Adipocyte (in vitro differentiated cells): Measurements from ENCODE around the gene AKAP4.

ENCODE experiments used
- DNase-seq: peaks from one replicate; pipeline ENCODE4 v3.0.0-alpha.2; 2015; ENCODE audit warnings: low read depth
- H3K27me3 ChIP-seq: replicated peaks from 2 replicates; pipeline ENCODE4 v1.7.0; 2013; ENCODE audit warnings: mild to moderate bottlenecking, low read length, moderate library complexity; ENCODE audit not compliant: control insufficient read depth, insufficient read depth
- H3K36me3 ChIP-seq: 2 replicates; pipeline ENCODE4 v1.7.0; 2013; ENCODE audit warnings: low read length, mild to moderate bottlenecking, moderate library complexity; ENCODE audit not compliant: control insufficient read depth, insufficient read depth, severe bottlenecking
- H3K4me1 ChIP-seq: 2 replicates; pipeline ENCODE4 v1.7.0; 2013; ENCODE audit warnings: mild to moderate bottlenecking, low read length, moderate library complexity; ENCODE audit not compliant: control insufficient read depth, insufficient read depth
- H3K4me3 ChIP-seq: 2 replicates; pipeline ENCODE4 v1.7.0; 2013; ENCODE audit warnings: mild to moderate bottlenecking, low read length, moderate library complexity
- H3K9ac ChIP-seq: 2 replicates; pipeline ENCODE4 v1.7.0; 2013; ENCODE audit warnings: mild to moderate bottlenecking, low read length, moderate library complexity
- H3K9me3 ChIP-seq: 2 replicates; pipeline ENCODE4 v1.7.0; 2013; ENCODE audit warnings: mild to moderate bottlenecking, low read length, moderate library complexity; ENCODE audit not compliant: control insufficient read depth

Gene AKAP4

GRCh38 chrX:50168241-50168687, 32.5 kb downstream of the AKAP4 start:
- peaks cover 36% of the 10 kb centered on the region for H3K27me3 ChIP-seq
- peaks cover 3% of the 10 kb centered on the region for H3K9me3 ChIP-seq
- no peak for DNase-seq
- no peaks in the 10 kb centered on the region for H3K4me1 ChIP-seq
- H3K4me3 ChIP-seq, result no peak overlapping the region
- H3K36me3 ChIP-seq, result no peaks in the 10 kb centered on the region
- no peak overlapping the region for H3K9ac ChIP-seq

GRCh38 chrX:50167366-50167765, 33.4 kb downstream of the AKAP4 start:
- no peaks in the 10 kb centered on the region for H3K36me3 ChIP-seq
- H3K9me3 ChIP-seq, result peaks cover 3% of the 10 kb centered on the region
- H3K4me3 ChIP-seq, result no peak overlapping the region
- peaks cover 34% of the 10 kb centered on the region for H3K27me3 ChIP-seq
- DNase-seq, result no peak
- H3K9ac ChIP-seq, result no peak overlapping the region
- H3K4me1 ChIP-seq, result no peaks in the 10 kb centered on the region

DNA sequence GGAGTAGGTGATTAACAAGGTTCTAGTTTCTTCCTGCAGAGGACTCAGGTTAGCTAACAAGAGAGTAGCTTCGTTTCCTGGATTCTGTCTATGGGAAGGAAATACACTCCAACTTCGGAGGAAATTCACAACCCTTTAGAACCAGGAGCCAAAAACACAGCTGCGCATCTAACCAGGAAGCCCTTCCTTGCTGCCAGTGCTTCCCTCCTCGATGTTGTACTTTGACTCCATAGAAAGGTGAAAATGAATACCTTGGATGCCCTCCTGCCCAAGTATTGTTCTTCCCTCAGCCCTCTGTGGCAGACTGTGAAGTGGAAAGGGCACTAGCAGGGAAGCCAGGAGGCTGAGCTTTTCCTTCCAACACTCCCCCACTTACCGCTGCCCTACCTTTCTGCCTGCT, 35.1 kb downstream of the AKAP4 start:
- Histone ChIP-seq H3K9me3 (peaks cover 3% of the 10 kb centered on the region), H3K4me1 (no peaks in the 10 kb centered on the region), H3K27me3 (peaks cover 31% of the 10 kb centered on the region), H3K36me3 (no peaks in the 10 kb centered on the region), H3K4me3 (no peak overlapping the region), H3K9ac (no peak overlapping the region)
- no peak for DNase-seq

GRCh38 chrX:50161127-50161526, 39.7 kb downstream of the AKAP4 start:
- Histone ChIP-seq H3K9ac (no peak overlapping the region), H3K4me1 (no peaks in the 10 kb centered on the region), H3K27me3 (peaks cover 28% of the 10 kb centered on the region), H3K36me3 (no peaks in the 10 kb centered on the region), H3K9me3 (peaks cover 3% of the 10 kb centered on the region), H3K4me3 (no peak overlapping the region)
- peak; percentile 4 for DNase-seq

GRCh38 chrX:50158593-50158992, 42.2 kb downstream of the AKAP4 start:
- Histone ChIP-seq H3K4me1 (no peaks in the 10 kb centered on the region), H3K9ac (no peak overlapping the region)
- no peak for DNase-seq

DNA sequence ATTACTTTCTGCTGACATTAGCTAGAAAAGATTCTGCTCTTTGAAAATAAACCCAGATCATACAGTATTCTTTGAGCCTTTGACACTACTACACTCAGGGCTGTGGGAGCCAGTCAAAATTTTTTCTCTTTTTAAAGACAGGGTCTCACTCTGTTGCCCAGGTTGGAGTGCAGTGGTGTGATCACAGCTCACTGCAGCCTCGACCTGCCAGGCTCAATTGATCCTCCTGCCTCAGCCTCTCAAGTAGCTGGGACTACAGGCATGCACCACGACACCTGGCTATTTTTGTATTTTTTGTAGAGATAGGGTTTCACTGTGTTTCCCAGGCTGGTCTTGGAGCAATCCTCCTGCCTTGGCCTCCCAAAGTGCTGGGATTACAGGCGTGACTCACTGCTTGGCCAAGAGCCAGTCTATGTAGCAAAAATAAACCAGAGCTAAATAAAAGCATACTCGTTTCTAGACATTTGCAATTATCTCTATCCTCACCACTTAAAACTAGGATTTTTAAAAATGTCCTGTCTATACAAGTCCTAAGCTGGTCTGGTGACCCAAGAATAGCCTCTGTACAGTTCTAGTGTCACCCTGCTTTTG, 43.2 kb downstream of the AKAP4 start:
- no peaks in the 10 kb centered on the region for H3K36me3 ChIP-seq
- H3K4me1 ChIP-seq, result peaks cover 2% of the 10 kb centered on the region
- H3K9me3 ChIP-seq, result peaks cover 8% of the 10 kb centered on the region
- no peak overlapping the region for H3K4me3 ChIP-seq
- H3K27me3 ChIP-seq, result peaks cover 20% of the 10 kb centered on the region
- DNase-seq, result peak; percentile 6
- no peak overlapping the region for H3K9ac ChIP-seq

More at GRCh38 chrX:50158593-50158992, 42.2 kb downstream of the AKAP4 start:
- Histone ChIP-seq H3K9me3 (peaks cover 8% of the 10 kb centered on the region), H3K36me3 (no peaks in the 10 kb centered on the region), H3K27me3 (peaks cover 20% of the 10 kb centered on the region), H3K4me3 (no peak overlapping the region)

DNA sequence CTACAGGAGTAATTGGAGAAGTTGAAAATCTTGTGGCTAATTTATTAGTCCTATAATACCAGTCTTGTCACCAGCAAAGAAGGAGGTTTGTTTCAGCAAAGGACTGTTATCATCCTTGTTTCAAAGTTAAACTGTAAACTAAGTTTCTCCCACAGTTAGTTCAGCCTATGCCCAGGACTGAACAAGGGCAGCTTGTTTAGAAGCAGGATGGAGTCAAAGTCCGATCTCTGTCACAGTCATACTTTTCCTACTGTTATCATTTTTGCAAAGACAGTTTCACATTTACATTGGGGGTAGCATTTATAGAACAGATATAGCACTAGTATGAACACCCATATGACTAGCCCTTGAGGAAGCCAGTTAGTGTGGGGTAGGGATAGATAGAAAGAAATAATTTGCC, 46.4 kb downstream of the AKAP4 start:
- Histone ChIP-seq H3K4me3 (no peak overlapping the region), H3K9me3 (peaks cover 8% of the 10 kb centered on the region), H3K9ac (no peak overlapping the region), H3K4me1 (peaks cover 7% of the 10 kb centered on the region), H3K27me3 (peaks cover 20% of the 10 kb centered on the region), H3K36me3 (no peaks in the 10 kb centered on the region)
- no peak for DNase-seq

DNA sequence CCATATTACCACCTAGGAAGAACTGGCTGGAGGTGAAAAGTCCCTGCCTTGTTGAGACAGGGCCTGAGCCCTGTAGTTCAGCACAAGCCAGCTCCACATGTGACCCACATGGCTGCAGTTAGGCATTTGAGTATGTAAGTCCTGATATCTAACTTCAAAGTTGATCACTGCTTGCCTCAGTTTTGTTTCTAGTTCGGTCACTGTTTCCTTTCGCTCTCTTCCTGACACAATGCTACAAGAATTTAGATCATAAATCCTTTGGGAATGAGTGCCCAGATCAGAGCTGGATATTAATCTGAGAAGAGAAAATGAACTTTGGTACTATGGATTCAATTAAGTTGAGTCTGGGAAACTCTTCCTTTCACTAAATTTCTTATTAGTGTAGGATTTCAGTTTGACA, 48.4 kb downstream of the AKAP4 start:
- no peak overlapping the region for H3K9ac ChIP-seq
- peak; percentile 1 for DNase-seq
- H3K4me3 ChIP-seq, result no peak overlapping the region

DNA sequence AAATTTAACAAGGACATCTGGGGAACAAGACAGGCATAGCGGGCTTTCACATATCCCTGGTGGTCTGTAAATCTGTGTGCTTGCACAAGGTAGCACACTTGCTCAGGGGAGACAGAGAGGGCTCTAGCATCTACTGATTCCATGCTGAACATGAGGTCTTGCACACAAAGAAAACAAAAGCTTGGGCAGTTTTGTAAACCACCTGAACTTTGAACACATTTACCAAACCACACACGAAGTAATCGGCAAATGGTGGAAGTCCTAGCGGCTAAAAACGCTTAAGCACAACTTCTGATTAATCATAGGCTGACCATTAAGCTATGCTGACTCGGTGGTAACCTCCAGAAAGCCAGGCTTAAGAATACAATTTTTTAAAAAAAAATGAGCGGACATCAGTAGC, 52.8 kb downstream of the AKAP4 start:
- Histone ChIP-seq H3K27me3 (peaks cover 4% of the 10 kb centered on the region), H3K4me3 (no peak overlapping the region), H3K36me3 (no peaks in the 10 kb centered on the region), H3K9ac (no peak overlapping the region), H3K9me3 (no peaks in the 10 kb centered on the region), H3K4me1 (peaks cover 7% of the 10 kb centered on the region)
- DNase-seq, result no peak

More for the DNA sequence above, 48.4 kb downstream of the AKAP4 start:
- Histone ChIP-seq H3K36me3 (no peaks in the 10 kb centered on the region), H3K9me3 (peaks cover 8% of the 10 kb centered on the region), H3K4me1 (peaks cover 7% of the 10 kb centered on the region), H3K27me3 (peaks cover 14% of the 10 kb centered on the region)
